Measurements from ENCODE around the gene ADGRA3.

- TF ChIP-seq, protein P1, sequence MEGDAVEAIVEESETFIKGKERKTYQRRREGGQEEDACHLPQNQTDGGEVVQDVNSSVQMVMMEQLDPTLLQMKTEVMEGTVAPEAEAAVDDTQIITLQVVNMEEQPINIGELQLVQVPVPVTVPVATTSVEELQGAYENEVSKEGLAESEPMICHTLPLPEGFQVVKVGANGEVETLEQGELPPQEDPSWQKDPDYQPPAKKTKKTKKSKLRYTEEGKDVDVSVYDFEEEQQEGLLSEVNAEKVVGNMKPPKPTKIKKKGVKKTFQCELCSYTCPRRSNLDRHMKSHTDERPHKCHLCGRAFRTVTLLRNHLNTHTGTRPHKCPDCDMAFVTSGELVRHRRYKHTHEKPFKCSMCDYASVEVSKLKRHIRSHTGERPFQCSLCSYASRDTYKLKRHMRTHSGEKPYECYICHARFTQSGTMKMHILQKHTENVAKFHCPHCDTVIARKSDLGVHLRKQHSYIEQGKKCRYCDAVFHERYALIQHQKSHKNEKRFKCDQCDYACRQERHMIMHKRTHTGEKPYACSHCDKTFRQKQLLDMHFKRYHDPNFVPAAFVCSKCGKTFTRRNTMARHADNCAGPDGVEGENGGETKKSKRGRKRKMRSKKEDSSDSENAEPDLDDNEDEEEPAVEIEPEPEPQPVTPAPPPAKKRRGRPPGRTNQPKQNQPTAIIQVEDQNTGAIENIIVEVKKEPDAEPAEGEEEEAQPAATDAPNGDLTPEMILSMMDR (conservative IDR thresholded peaks at IDR 0.05; ENCODE audit: low read depth in 2 of 2): no peak
- TF ChIP-seq POLR2AphosphoS5 (IDR thresholded peaks at IDR 0.05; ENCODE audit: low read depth): no peak
- TF ChIP-seq ZNF331 (CRISPR knock-in tag; IDR thresholded peaks at IDR 0.05; ENCODE audit: low read depth): no peak
- no peak for TF ChIP-seq EZH2 (IDR thresholded peaks at IDR 0.05; ENCODE audit: low read depth, unreplicated experiment)
- TF ChIP-seq, protein P2, sequence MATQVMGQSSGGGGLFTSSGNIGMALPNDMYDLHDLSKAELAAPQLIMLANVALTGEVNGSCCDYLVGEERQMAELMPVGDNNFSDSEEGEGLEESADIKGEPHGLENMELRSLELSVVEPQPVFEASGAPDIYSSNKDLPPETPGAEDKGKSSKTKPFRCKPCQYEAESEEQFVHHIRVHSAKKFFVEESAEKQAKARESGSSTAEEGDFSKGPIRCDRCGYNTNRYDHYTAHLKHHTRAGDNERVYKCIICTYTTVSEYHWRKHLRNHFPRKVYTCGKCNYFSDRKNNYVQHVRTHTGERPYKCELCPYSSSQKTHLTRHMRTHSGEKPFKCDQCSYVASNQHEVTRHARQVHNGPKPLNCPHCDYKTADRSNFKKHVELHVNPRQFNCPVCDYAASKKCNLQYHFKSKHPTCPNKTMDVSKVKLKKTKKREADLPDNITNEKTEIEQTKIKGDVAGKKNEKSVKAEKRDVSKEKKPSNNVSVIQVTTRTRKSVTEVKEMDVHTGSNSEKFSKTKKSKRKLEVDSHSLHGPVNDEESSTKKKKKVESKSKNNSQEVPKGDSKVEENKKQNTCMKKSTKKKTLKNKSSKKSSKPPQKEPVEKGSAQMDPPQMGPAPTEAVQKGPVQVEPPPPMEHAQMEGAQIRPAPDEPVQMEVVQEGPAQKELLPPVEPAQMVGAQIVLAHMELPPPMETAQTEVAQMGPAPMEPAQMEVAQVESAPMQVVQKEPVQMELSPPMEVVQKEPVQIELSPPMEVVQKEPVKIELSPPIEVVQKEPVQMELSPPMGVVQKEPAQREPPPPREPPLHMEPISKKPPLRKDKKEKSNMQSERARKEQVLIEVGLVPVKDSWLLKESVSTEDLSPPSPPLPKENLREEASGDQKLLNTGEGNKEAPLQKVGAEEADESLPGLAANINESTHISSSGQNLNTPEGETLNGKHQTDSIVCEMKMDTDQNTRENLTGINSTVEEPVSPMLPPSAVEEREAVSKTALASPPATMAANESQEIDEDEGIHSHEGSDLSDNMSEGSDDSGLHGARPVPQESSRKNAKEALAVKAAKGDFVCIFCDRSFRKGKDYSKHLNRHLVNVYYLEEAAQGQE (IDR thresholded peaks at IDR 0.05; ENCODE audit: unreplicated experiment): no peak
Observed at GRCh38 chr4:22514481-22514880, 1.4 kb downstream of the ADGRA3 start.

All from GM23338 (cell line).